Tibial artery (tissue), 4 donors: Measurements from ENCODE around the gene POFUT2.

Source experiments
- DNase-seq, 2 donors: peaks; one replicate each; pipeline ENCODE4 v3.0.0-alpha.2; 2019
- H3K27ac ChIP-seq, 2 donors: fragments of 200-600 bp; sonication (generic) in 1 of 2; 1 replicate in 1 of 2; 2 replicates in 1 of 2; pipeline ENCODE4 v1.5.1; 2018 to 2019; ENCODE audit warnings: mild to moderate bottlenecking in 1 of 2
- H3K27me3 ChIP-seq, 2 donors: fragments of 200-600 bp; sonication (generic) in 1 of 2; one replicate each; pipeline versions ENCODE4 v1.5.1 to v1.6.0; 2016 to 2019
- H3K36me3 ChIP-seq, 3 donors: fragments of 200-600 bp; sonication (generic) in 2 of 3; one replicate each; pipeline ENCODE4 v1.5.1; 2016 to 2019; ENCODE audit warnings: mild to moderate bottlenecking in 2 of 3
- H3K4me1 ChIP-seq, 4 donors: fragments of 200-600 bp; sonication (generic) in 2 of 4; 1 replicate in 3 of 4; 2 replicates in 1 of 4; pipeline ENCODE4 v1.5.1; 2016 to 2019
- H3K4me3 ChIP-seq, 2 donors: fragments of 200-600 bp; sonication (generic) in 1 of 2; 1 replicate in 1 of 2; 2 replicates in 1 of 2; pipeline ENCODE4 v1.5.1; 2018 to 2019; ENCODE audit warnings: mild to moderate bottlenecking in 2 of 2
- H3K9me3 ChIP-seq, 3 donors: fragments of 200-600 bp; sonication (generic) in 1 of 3; one replicate each; pipeline ENCODE4 v1.5.1; 2016 to 2019
- intact Hi-C: fragments of 100-400 bp; cut with DNase I; formaldehyde crosslinking; loops from one replicate; pipeline ENCODE4 v1.15.0; 2023; ENCODE audit warnings: low total_unique reads
- TF ChIP-seq, protein P1 (sequence below), 2 experiments: fragments of 200-600 bp in 1 of 2; fragments of 450-650 bp in 1 of 2; IDR thresholded peaks; one replicate each; pipeline ENCODE4 v1.5.1; 2017 to 2019; ENCODE audit warnings: antibody characterized with exemption in 2 of 2, mild to moderate bottlenecking in 1 of 2, moderate library complexity in 1 of 2

POFUT2 gene

DNA sequence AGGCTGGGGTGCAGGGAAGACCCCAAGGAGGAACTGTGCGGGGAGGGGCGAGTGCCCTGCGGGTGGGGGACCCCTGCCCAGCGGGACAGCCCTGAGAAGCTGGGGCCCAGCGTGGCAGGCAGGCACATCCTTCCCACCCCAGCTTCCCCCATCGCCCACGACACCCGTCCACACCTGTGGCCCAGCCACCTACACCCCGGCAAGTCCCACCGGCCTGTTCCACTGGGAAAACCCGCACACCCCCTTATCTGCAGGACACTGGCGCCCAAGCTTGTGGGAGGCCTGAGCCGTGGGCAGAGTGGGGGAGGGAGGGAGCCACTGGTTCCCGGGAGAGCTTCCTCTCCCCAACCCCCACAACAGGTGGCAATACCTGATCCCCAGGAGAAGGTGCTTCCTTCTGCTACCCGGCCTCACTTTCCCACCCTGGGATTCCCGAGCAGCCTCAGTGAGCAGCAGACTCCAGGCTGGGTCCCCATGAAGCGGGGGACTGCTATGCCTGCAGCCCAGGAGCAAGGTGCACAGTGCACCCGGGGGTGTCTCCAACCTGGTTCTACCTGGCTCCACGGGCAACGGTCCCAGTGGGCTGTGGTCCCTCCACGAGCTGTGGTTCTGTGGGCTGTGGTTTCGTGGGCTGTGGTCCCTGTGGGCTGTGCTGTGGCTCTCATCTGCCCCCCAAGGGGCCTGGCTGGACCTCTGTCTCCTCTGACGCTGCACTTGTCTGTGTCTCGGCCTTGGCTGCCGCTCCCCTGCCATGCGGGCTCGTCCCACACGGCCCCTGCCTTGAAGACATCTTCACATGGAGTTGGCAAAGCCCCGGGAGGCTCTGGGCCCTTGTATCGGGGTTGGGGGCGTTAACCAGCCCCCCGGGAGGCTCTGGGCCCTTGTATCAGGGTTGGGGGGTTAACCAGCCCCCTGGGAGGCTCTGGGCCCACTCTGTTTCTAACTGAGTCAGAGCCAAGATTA is 37.8 kb upstream of the POFUT2 start:
- H3K27me3 ChIP-seq: no peaks in the 10 kb centered on the region
- intact Hi-C loops: no loop called here
- no peaks in the 10 kb centered on the region for H3K36me3 ChIP-seq
- H3K27ac ChIP-seq: peak overlapping the region; percentile 96 to 99
- H3K9me3 ChIP-seq: no peaks in the 10 kb centered on the region
- DNase-seq: peak in 1 of 2 donors; percentile 70
- peaks cover 0 to 72% (median 55%) of the 10 kb centered on the region in 4 donors for H3K4me1 ChIP-seq
- H3K4me3 ChIP-seq: no peak overlapping the region
- TF ChIP-seq, protein P1, sequence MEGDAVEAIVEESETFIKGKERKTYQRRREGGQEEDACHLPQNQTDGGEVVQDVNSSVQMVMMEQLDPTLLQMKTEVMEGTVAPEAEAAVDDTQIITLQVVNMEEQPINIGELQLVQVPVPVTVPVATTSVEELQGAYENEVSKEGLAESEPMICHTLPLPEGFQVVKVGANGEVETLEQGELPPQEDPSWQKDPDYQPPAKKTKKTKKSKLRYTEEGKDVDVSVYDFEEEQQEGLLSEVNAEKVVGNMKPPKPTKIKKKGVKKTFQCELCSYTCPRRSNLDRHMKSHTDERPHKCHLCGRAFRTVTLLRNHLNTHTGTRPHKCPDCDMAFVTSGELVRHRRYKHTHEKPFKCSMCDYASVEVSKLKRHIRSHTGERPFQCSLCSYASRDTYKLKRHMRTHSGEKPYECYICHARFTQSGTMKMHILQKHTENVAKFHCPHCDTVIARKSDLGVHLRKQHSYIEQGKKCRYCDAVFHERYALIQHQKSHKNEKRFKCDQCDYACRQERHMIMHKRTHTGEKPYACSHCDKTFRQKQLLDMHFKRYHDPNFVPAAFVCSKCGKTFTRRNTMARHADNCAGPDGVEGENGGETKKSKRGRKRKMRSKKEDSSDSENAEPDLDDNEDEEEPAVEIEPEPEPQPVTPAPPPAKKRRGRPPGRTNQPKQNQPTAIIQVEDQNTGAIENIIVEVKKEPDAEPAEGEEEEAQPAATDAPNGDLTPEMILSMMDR (IDR thresholded peaks at IDR 0.05): no peak

DNA sequence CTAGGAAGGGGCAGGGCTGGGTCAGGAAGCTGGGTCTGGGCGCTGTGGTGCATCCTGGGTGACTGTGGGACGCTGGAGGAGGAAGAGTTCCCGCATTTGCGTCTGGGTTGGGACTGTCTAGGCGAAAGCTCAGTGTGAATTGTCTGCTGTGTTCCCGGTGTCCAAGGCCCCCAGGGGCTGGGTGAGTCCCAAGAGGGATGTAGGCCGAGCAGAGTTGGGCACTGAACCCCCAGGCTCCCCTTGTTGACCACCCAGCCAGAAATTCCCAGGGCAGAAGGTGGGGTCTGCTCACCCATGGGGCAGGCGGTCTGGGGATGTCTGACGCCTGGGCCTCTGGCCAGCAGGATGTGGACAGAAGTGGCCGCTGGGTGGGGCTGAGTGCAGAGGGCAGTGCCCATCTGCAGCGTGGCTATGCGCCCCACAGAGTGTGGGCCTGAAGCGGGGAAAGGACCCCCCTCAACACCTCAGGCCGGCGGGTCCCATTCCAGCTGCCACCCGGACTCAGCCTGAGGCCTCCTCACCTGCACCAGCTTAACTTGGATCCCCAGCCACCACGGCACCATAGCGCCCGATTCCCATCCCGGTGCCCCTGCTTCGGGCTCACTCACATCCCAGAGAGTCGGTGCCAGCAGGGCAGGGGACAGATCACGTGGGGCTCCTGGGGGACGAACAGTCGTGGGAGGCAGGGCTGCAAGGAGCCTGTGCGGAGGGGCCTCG is 37.0 kb upstream of the POFUT2 start:
- peak overlapping the region; percentile 96 to 99 for H3K27ac ChIP-seq
- H3K4me3 ChIP-seq: no peak overlapping the region
- H3K9me3 ChIP-seq: no peaks in the 10 kb centered on the region
- peaks cover 0 to 71% (median 56%) of the 10 kb centered on the region in 4 donors for H3K4me1 ChIP-seq
- H3K36me3 ChIP-seq: no peaks in the 10 kb centered on the region
- DNase-seq: peak in 1 of 2 donors; percentile 70
- TF ChIP-seq, protein P1 (IDR thresholded peaks at IDR 0.05): peak in 1 of 2 experiments; percentile 10
- no peaks in the 10 kb centered on the region for H3K27me3 ChIP-seq
- intact Hi-C loops: no loop called here

DNA sequence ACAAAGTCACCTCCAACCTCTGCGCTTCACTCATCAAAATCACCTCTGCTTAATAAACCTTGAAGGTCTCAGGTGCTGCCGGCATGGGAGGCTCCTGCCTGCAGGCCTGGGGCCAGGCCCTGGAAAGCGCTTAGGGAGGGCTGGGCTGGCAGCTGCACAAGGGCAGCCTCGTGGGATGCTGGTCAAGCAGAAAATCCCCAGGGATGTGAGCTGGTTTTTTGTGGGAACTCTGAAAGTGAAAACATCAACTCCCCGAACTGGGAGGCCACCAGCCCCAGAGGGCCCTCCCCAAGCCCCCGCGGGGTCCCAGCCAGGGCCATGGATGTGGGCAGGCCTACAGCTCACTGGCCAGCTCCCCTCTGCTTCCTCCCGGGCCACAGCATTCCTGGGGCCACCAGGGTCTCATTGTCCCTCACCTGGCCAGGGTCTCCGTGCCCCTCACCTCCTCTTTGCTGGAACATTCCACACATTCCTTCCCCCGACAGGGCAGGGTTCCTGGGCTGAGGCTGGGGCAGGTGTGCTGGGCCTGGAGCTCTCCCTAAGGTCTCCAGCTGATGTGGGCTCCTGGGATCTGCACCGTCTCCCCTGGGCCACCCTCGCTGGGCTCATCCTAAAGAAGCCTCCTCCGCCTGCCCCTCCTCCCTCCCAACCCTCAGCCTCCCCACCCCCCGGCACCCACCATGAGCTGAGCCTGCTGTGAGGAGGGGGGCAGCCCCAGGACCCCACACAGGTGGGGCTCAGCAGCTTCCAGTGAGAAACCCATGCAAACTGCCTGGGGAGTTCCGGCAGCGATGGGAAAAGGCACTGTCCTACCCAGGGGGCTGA is 36.0 kb upstream of the POFUT2 start:
- Histone ChIP-seq H3K4me1 (peaks cover 0 to 72% (median 61%) of the 10 kb centered on the region in 4 donors), H3K27me3 (no peaks in the 10 kb centered on the region), H3K27ac (peak overlapping the region; percentile 96 to 99), H3K4me3 (peak overlapping the region; percentile 13 to 20), H3K9me3 (no peaks in the 10 kb centered on the region), H3K36me3 (no peaks in the 10 kb centered on the region)
- TF ChIP-seq, protein P1 (IDR thresholded peaks at IDR 0.05): no peak
- peak; percentile 57 to 94 for DNase-seq
- intact Hi-C loops: no loop called here

DNA sequence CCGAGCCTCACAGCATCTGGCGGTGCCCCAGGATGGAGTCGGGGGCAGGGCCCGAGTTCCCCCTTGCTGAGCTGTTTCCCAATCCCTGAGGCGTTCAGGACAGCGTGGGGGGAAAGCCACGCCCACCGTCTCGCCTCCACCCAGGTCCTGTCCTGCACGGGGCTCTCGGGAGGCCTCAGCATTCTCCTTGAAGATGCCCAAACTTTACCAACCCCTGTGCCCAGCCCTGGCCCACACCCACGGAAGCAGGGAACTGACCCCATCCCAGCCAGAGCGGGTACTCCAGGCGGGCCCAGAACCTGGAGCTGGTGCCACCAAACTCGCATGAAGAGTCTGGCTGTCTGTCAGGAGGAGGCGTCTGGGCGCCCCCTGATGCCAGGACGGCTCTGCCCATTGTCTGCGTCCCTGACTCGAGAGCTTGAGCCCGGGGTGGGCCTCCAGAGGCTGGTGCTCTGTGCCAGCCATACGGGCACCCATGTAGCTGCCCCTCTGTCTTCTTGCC is 35.3 kb upstream of the POFUT2 start:
- H3K36me3 ChIP-seq: no peaks in the 10 kb centered on the region
- H3K4me3 ChIP-seq: peak overlapping the region; percentile 13 to 20
- no peaks in the 10 kb centered on the region for H3K9me3 ChIP-seq
- H3K4me1 ChIP-seq: peaks cover 1 to 79% (median 68%) of the 10 kb centered on the region in 4 donors
- DNase-seq: peak; percentile 75 to 98
- intact Hi-C loops: no loop called here
- H3K27me3 ChIP-seq: no peaks in the 10 kb centered on the region
- H3K27ac ChIP-seq: peak overlapping the region; percentile 96 to 99
- TF ChIP-seq, protein P1 (IDR thresholded peaks at IDR 0.05): no peak
